ENCODE results near the gene GPATCH2L.

- TF ChIP-seq YY1 (IDR thresholded peaks at IDR 0.05; ENCODE audit: insufficient read depth, insufficient read length) (no peak), ZNF274 (IDR thresholded peaks at IDR 0.05; ENCODE audit: low read depth, low read length) (no peak)
Observed at GRCh38 chr14:76115010-76115422, 36.7 kb upstream of the GPATCH2L start.
